Measurements from ENCODE around the gene CHAF1B. TPM values are rescaled to one million over a fixed set of nuclear protein-coding genes. Genes with fewer than 3 reads are reported as not detected.

CHAF1B gene
- total and polyA plus RNA-seq, 9 donors = 1.6 to 3.9 (median 2.7) TPM

- Histone ChIP-seq H3K27me3 (no peaks in the 10 kb centered on the region), H3K36me3 (no peaks in the 10 kb centered on the region), H3K4me1 (ENCODE audit: insufficient read depth) (peaks cover 6% of the 10 kb centered on the region), H3K27ac (no peak overlapping the region), H3K9me3 (no peaks in the 10 kb centered on the region), H3K4me3 (no peak overlapping the region)
- no peak for DNase-seq
- intact Hi-C loops (cut with DNase I) = no loop called here
- WGBS, 3 donors = 86% methylated on average over 7 of the region's 7 CpGs
- TF ChIP-seq POLR2A (IDR thresholded peaks at IDR 0.05) = no peak
- no peak for TF ChIP-seq EP300 (IDR thresholded peaks at IDR 0.05)
- no peak for TF ChIP-seq CTCF (IDR thresholded peaks at IDR 0.05)
These were observed 71.7 kb downstream of the CHAF1B start for GRCh38 chr21:36456729-36457414.

GRCh38 chr21:36459098-36459497 lies 73.9 kb downstream of the CHAF1B start:
- Histone ChIP-seq H3K9me3 (no peaks in the 10 kb centered on the region), H3K4me3 (no peak overlapping the region), H3K4me1 (ENCODE audit: insufficient read depth) (peaks cover 5% of the 10 kb centered on the region), H3K27ac (no peak overlapping the region), H3K36me3 (no peaks in the 10 kb centered on the region), H3K27me3 (no peaks in the 10 kb centered on the region)
- intact Hi-C loops (cut with DNase I) = no loop called here
- 94 to 98% (median 96%) methylated on average over 6 of the region's 6 CpGs for WGBS, 3 donors
- DNase-seq = no peak
- TF ChIP-seq CTCF (IDR thresholded peaks at IDR 0.05) (no peak), POLR2A (IDR thresholded peaks at IDR 0.05) (no peak), EP300 (IDR thresholded peaks at IDR 0.05) (no peak)

- TF ChIP-seq EP300 (IDR thresholded peaks at IDR 0.05) = no peak
- TF ChIP-seq CTCF (IDR thresholded peaks at IDR 0.05) = no peak
- Histone ChIP-seq H3K4me3 (no peak overlapping the region), H3K36me3 (no peaks in the 10 kb centered on the region), H3K4me1 (ENCODE audit: insufficient read depth) (no peaks in the 10 kb centered on the region), H3K27ac (no peak overlapping the region), H3K9me3 (no peaks in the 10 kb centered on the region), H3K27me3 (no peaks in the 10 kb centered on the region)
- WGBS, 3 donors = 92 to 96% (median 93%) methylated on average over 16 of the region's 16 CpGs
- no peak for DNase-seq
- intact Hi-C loops (cut with DNase I) = no loop called here
These were observed 75.7 kb downstream of the CHAF1B start for GRCh38 chr21:36460866-36461265.

GRCh38 chr21:36461277-36461917 lies 76.2 kb downstream of the CHAF1B start:
- Histone ChIP-seq H3K4me3 (no peak overlapping the region), H3K27me3 (no peaks in the 10 kb centered on the region), H3K36me3 (no peaks in the 10 kb centered on the region), H3K4me1 (ENCODE audit: insufficient read depth) (no peaks in the 10 kb centered on the region), H3K27ac (no peak overlapping the region), H3K9me3 (no peaks in the 10 kb centered on the region)
- intact Hi-C loops (cut with DNase I) = no loop called here
- no peak for DNase-seq
- WGBS, 3 donors = 90 to 95% (median 91%) methylated on average over 31 to 34 of the region's 34 CpGs
- TF ChIP-seq EP300 (IDR thresholded peaks at IDR 0.05) (no peak), CTCF (IDR thresholded peaks at IDR 0.05) (no peak), POLR2A (IDR thresholded peaks at IDR 0.05) (no peak)

All from ovary (tissue), 9 donors.